Measurements from ENCODE around the gene SERPINB8.
"Not testable (repeated sequence)": the region's sequence is repeated elsewhere in the genome, so short reads cannot be mapped to it uniquely, and the experiment has no call there.

Gene SERPINB8

GRCh38 chr18:63969942-63970808, at the start of gene SERPINB8:
SERPINB8 (plus strand) TSS chr18:63970081; CDS start chr18:63978309, 8,228 bp downstream.
- DNase-seq, result peak; percentile 73 to 74

DNA sequence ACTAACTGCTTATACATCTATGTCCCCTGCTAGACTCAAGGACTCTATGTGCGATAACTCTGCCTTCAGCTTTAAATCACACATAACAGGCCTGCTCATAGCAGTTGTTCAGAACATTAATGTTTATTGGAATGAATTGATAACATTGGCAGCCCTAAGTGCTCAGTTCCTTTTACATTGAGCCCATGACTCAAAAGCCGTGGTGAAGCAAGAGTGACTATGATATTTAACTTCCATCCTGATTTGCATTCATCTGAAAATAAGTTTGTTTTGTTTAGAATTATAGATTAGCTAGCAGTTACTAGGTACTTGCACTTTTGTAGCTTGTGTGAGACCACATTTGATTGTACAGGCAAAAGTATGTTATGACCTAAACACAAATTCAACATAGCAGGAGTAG, 47.8 kb upstream of the SERPINB8 start:
- DNase-seq, result no peak

GRCh38 chr18:63924551-63924950, 45.3 kb upstream of the SERPINB8 start:
- DNase-seq, result no peak

DNA sequence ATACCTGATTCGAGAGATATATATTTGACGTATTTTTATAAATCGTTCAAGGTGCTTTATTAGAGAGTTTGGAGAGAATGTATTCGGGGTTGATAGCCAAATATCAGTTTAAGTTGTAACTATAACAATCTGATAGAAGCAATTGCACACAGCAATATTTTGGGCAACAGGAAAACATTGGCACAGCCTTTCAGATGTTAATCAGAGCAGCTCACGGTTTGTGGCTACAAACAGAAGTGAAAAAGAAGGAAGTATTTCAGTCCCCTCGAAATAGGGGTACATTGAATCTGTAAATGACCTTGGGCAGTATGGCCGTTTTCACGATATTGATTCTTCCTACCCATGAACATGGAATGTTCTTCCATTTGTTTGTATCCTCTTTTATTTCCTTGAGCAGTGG, 41.5 kb upstream of the SERPINB8 start:
- DNase-seq, result peak; percentile 3 to 5

DNA sequence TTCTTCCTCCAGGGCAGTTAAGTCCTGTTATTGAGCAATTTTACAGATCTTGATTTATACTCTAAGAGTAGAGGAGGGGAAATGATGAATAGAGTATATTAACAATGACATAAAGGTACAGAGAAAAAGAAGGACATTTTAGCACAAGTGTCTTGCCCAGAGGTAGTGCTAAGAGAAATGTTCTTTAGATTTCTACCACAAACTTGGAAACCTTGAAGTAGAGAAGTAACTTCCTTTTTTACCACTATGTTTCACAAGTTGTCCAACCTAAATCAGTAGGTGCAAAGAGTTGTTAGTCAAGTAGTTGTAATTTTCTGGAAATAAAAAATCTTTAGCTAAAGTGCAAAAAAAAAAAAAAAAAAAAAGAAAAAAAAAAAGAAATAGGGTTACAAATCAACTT, 40.5 kb upstream of the SERPINB8 start:
- DNase-seq, result peak in 1 of 2 experiments; percentile 16

- DNase-seq, result no peak
Observed at GRCh38 chr18:63930773-63931354, 39.0 kb upstream of the SERPINB8 start.

- DNase-seq, result peak; percentile 83 to 84
Observed at GRCh38 chr18:63936156-63936931, 33.5 kb upstream of the SERPINB8 start.

- DNase-seq, result no peak
Observed at GRCh38 chr18:63936932-63937393, 32.9 kb upstream of the SERPINB8 start.

DNA sequence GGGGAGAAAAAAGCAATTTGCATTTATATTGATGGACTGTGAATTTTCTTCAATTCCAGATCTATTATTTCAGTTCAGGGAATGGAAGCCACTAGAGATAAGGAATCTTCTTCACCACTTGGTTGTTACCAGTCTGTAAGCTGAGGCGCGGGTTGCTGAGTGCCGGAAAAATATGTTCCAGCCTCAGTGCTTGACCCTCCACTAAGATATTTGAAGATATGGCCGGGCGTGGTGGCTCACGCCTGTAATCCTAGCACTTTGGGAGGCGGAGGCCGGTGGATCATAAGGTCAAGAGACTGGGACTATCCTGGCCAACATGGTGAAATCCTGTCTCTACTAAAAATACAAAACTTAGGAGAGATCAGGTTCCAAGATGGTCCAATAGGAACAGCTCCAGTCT, 29.9 kb upstream of the SERPINB8 start:
- DNase-seq, result no peak

DNA sequence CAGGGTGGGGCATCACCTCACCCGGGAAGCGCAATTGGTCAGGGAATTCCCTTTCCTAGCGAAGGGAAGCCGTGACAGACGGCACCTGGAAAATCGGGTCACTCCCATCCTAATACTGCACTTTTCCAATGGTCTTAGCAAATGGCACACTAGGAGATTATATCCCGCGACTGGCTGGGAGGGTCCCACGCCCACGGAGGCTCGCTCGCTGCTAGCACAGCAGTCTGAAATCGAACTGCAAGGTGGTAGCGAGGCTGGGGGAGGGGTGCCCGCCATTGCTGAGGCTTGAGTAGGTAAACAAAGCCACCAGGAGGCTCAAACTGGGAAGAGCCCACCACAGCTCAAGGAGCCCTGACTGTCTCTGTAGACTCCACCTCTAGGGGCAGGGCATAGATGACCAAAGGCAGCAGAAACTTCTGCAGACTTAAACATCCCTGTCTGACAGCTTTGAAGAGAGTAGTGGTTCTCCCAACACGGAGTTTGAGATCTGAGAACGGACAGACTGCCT, 29.3 kb upstream of the SERPINB8 start:
- not testable (repeated sequence) for DNase-seq

DNA sequence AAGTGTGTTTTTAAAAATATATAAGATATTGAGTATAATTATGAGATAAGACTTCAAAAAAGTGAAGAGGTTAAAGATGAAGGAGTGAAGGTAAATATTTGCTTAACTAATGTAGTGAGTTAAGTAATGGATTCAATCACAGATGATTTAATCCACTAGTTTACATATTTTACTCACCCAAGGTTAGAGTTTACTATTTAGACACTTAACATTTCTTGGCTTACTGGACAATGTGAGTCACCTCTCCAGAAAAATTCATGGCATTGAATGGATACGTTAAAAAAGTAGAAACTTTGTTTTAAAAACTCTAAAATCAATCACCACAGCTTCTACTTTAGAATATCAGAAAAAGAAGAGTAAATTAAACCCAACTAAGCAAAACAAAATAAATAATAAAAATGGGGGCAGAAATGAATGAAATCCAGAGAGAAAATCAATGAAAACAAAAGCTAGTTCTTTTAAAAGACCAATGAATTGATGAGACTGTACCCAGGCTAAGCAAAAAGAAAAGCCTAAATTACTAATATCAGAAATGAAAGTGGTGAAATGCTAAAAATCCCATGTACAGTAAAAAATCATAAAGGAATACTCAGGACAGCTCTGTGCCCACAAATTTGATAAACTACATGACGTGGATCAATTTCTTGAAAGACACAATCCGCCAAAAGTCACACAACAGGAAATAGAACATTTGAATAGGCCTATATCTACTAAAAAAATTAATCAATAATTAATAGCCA, 22.7 kb upstream of the SERPINB8 start:
- no peak for DNase-seq

DNA sequence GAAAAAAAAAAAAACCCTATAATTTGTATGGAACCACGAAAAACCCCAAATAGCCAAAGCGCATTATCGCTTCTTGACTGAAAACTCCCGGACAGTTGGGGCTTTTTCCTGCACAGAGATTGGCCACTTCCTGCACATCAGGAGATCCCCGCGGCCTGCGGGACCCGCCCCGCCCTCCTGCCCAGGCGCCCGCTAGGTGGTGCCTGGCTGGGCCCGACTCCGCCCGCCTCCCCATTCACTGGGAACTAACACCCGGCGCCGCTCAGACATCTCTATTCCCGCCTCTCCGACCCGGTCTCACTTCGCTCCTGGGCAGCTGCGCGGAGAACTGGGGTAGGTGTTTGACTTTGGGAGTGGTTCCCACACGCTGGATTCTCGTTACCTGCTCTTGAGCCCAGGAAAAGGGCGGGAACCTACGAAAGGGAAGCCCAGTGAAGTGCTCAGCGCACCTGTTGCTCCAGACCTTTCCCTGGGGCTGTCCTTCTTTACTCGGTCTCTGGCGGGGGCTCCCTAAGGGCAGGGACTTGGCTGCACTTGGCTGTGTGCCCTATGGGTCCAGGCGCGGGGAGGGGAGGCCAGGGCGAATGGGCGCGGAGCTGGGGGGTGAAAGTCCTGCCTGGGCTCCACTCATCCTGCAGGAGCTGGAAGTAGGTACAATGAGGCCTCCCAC, 20.7 kb upstream of the SERPINB8 start, which contains the start of gene HMSD:
HMSD (plus strand) TSS at position 234 of the 670 bp plus-strand sequence. CDS start 4,155 bp downstream, outside the sequence.
- no peak for DNase-seq

- peak; percentile 19 to 34 for DNase-seq
Observed at GRCh38 chr18:63951302-63951705, 18.6 kb upstream of the SERPINB8 start.

DNA sequence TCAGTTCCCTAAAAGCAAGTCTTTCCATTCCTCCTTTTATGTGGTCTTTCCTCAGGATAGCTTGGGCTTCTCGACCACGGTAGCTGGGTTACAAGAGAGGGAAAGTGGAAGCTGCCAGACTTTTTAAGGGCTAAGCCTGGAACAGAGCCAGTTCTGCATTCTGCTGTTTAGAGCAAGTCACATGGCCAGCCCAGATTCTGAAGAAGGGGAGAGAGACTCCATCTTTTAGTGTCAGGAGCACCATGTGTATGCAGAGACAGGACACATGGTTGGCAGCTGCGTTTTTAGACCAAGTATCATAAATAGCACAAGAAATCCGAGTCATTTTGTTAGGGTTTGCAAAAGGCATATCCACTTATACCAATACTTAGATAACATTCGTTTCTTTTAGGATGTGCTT, 16.1 kb upstream of the SERPINB8 start:
- no peak for DNase-seq

GRCh38 chr18:63956755-63957154, 13.1 kb upstream of the SERPINB8 start:
- DNase-seq, result no peak

DNA sequence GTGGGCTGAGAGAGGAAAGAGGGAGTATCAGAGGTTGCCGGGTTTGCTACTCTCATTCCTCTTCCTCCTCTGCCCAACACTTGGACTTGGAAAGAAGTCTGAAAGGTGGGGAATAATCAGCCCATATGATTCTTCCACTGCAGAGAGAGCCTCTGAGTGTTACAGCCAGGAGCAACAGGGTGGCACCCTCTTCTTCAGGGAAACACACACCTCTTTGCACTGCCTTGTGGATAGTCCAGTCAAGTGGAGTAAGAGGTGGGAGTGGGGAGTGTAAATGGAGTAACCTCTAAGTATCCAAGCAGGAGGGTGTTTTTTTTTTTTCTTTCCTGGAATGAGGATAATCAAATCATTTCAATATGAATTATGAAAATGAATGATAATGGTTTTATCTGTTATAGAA, 9.0 kb upstream of the SERPINB8 start:
- no peak for DNase-seq

GRCh38 chr18:63961435-63961980, 8.4 kb upstream of the SERPINB8 start:
- DNase-seq, result peak; percentile 12 to 25

DNA sequence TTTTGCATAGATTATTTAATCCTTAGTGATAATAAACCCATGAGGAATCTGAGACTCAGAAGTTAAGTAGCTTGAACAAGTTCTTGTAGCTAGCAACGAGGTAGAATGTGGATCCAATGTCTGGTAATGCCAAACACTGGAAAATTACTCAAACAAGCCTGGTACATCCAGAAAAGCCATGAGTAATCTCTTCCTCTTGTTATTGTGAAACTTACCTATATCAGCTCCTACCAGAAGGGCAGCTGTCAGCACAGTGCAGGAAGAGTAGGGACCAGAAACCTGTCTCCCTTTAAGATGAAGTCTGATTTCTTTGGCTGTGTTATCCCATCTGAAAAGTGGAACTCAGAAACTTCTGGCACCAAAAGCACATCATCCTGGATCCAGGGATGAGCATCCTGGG, 7.7 kb upstream of the SERPINB8 start:
- DNase-seq, result no peak

- peak; percentile 70 to 85 for DNase-seq
Observed at GRCh38 chr18:63963615-63964256, 6.1 kb upstream of the SERPINB8 start.

GRCh38 chr18:63964908-63965307, 5.0 kb upstream of the SERPINB8 start:
- no peak for DNase-seq

All from Kasumi-1 (cell line).